ENCODE data around the gene FRAT2. TPM values are rescaled to one million over a fixed set of nuclear protein-coding genes. Genes with fewer than 3 reads are reported as not detected.
"Not testable (repeated sequence)": the region's sequence is repeated elsewhere in the genome, so short reads cannot be mapped to it uniquely, and the experiment has no call there.

Gene FRAT2
- total RNA-seq, 1 experiment from 2014 or later, result 8.3 TPM

DNA sequence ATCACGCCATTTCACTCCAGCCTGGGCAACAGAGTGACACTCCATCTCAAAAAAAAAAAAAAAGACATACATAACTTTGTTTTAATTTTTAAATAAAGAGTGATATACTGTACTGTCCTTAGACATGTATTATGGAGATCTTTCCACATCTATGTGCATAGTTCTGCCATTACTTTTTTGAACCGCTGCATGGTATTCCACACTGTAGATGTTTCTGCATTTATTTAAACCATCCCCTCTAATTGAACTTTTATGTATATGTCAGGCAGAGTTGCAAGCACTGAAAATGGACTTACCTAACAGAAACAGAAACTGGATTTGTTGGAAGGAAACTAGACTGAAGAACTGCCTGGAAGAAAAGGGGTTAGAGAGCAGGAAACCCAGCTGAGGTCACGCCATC is 33.5 kb downstream of the FRAT2 start:
- Histone ChIP-seq H3K4me3 (ENCODE audit: low read length) (no peak overlapping the region), H3K4me1 (ENCODE audit: low read length) (no peaks in the 10 kb centered on the region), H3K79me2 (ENCODE audit: low read length) (no peaks in the 10 kb centered on the region), H3K9me3 (ENCODE audit: low read length) (no peaks in the 10 kb centered on the region), H3K4me2 (ENCODE audit: low read depth, low read length, poor library complexity, severe bottlenecking) (no peak overlapping the region), H3K9me2 (replicated peaks; ENCODE audit: insufficient read depth, low read length) (no peaks in the 10 kb centered on the region), H3K27ac (ENCODE audit: low read length) (no peak overlapping the region), H3K36me3 (ENCODE audit: insufficient read depth, low read length) (no peaks in the 10 kb centered on the region), H3K27me3 (ENCODE audit: low read length) (no peaks in the 10 kb centered on the region), H4K20me1 (ENCODE audit: insufficient read depth, low read depth, low read length) (no peaks in the 10 kb centered on the region), H2AFZ (ENCODE audit: low read length) (no peak overlapping the region), H3K9ac (ENCODE audit: low read length) (no peak overlapping the region)
- no peak for DNase-seq

DNA sequence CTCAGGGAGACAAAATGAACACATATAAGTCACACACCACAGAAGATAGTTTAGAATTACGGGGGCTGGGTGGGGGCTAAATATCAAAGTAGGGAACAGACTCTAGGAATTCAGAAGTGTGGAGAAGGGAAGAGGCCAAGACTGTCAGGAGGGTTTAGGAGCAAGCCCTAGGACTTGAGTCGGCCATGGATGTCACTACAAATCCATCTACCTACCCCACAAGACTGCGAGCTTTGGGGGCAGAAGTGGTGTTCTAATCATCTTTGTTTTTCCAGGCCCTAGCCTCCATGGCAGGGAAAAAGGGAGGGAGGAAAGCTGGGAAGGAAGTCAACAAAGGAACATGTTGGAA is 36.3 kb downstream of the FRAT2 start:
- Histone ChIP-seq H3K27ac (ENCODE audit: low read length) (no peak overlapping the region), H3K9me3 (ENCODE audit: low read length) (no peaks in the 10 kb centered on the region), H3K4me1 (ENCODE audit: low read length) (no peaks in the 10 kb centered on the region), H3K79me2 (ENCODE audit: low read length) (no peaks in the 10 kb centered on the region), H3K4me3 (ENCODE audit: low read length) (no peak overlapping the region), H3K4me2 (ENCODE audit: low read depth, low read length, poor library complexity, severe bottlenecking) (no peak overlapping the region), H3K27me3 (ENCODE audit: low read length) (no peaks in the 10 kb centered on the region), H3K9ac (ENCODE audit: low read length) (no peak overlapping the region), H2AFZ (ENCODE audit: low read length) (no peak overlapping the region), H4K20me1 (ENCODE audit: insufficient read depth, low read depth, low read length) (no peaks in the 10 kb centered on the region), H3K36me3 (ENCODE audit: insufficient read depth, low read length) (no peaks in the 10 kb centered on the region), H3K9me2 (replicated peaks; ENCODE audit: insufficient read depth, low read length) (no peaks in the 10 kb centered on the region)
- DNase-seq, result no peak

- Histone ChIP-seq H3K27ac (ENCODE audit: low read length) (no peak overlapping the region), H2AFZ (ENCODE audit: low read length) (no peak overlapping the region), H3K9ac (ENCODE audit: low read length) (no peak overlapping the region)
Observed at GRCh38 chr10:97297556-97298222, 36.8 kb downstream of the FRAT2 start.

DNA sequence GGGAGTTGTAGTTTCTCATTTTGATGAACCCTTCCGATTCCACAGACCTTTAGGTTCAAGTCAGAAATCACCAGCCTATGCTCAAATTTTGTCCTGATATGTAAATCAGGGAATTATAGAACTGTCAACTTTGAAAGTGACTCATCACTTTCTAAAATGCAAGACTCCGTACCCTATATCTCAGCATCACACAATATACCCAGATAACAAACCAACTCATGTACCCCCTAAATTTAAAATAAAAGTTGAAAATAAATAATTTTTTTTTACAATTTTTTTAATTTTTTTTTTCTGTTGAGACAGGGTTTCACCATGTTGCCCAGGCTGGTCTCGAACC is 41.7 kb downstream of the FRAT2 start:
- peak overlapping the region; percentile 35 for H3K4me2 ChIP-seq (ENCODE audit: low read depth, low read length, poor library complexity, severe bottlenecking)
- no peaks in the 10 kb centered on the region for H3K36me3 ChIP-seq (ENCODE audit: insufficient read depth, low read length)
- no peaks in the 10 kb centered on the region for H3K9me3 ChIP-seq (ENCODE audit: low read length)
- H3K4me1 ChIP-seq (ENCODE audit: low read length), result peaks cover 6% of the 10 kb centered on the region; the same call in 1 of the 2 replicates
- no peak overlapping the region for H3K27ac ChIP-seq (ENCODE audit: low read length)
- no peak overlapping the region for H3K9ac ChIP-seq (ENCODE audit: low read length)
- DNase-seq, result no peak
- peaks cover 14% of the 10 kb centered on the region for H3K79me2 ChIP-seq (ENCODE audit: low read length)
- H4K20me1 ChIP-seq (ENCODE audit: insufficient read depth, low read depth, low read length), result no peaks in the 10 kb centered on the region
- no peaks in the 10 kb centered on the region for H3K9me2 ChIP-seq (replicated peaks; ENCODE audit: insufficient read depth, low read length)
- H3K4me3 ChIP-seq (ENCODE audit: low read length), result peak overlapping the region; percentile 84; the same call in 1 of the 2 replicates
- H3K27me3 ChIP-seq (ENCODE audit: low read length), result no peaks in the 10 kb centered on the region
- no peak overlapping the region for H2AFZ ChIP-seq (ENCODE audit: low read length)

More at GRCh38 chr10:97297556-97298222, 36.8 kb downstream of the FRAT2 start:
- H3K4me2 ChIP-seq (ENCODE audit: low read depth, low read length, poor library complexity, severe bottlenecking), result no peak overlapping the region
- H3K9me3 ChIP-seq (ENCODE audit: low read length), result no peaks in the 10 kb centered on the region
- no peaks in the 10 kb centered on the region for H3K4me1 ChIP-seq (ENCODE audit: low read length)
- H3K4me3 ChIP-seq (ENCODE audit: low read length), result no peak overlapping the region
- DNase-seq, result no peak
- no peaks in the 10 kb centered on the region for H3K36me3 ChIP-seq (ENCODE audit: insufficient read depth, low read length)
- H4K20me1 ChIP-seq (ENCODE audit: insufficient read depth, low read depth, low read length), result no peaks in the 10 kb centered on the region
- H3K79me2 ChIP-seq (ENCODE audit: low read length), result no peaks in the 10 kb centered on the region
- no peaks in the 10 kb centered on the region for H3K9me2 ChIP-seq (replicated peaks; ENCODE audit: insufficient read depth, low read length)
- H3K27me3 ChIP-seq (ENCODE audit: low read length), result no peaks in the 10 kb centered on the region

- H4K20me1 ChIP-seq (ENCODE audit: insufficient read depth, low read depth, low read length), result no peaks in the 10 kb centered on the region
- no peaks in the 10 kb centered on the region for H3K9me2 ChIP-seq (replicated peaks; ENCODE audit: insufficient read depth, low read length)
- H2AFZ ChIP-seq (ENCODE audit: low read length), result peak within 1 kb of the TSS; percentile 53; the same call in 1 of the 2 replicates
- H3K79me2 ChIP-seq (ENCODE audit: low read length), result peaks cover 16% of the 10 kb centered on the region
- H3K36me3 ChIP-seq (ENCODE audit: insufficient read depth, low read length), result no peaks in the 10 kb centered on the region
- H3K4me2 ChIP-seq (ENCODE audit: low read depth, low read length, poor library complexity, severe bottlenecking), result peak within 1 kb of the TSS; percentile 79
- H3K27me3 ChIP-seq (ENCODE audit: low read length), result no peaks in the 10 kb centered on the region
- H3K9me3 ChIP-seq (ENCODE audit: low read length), result no peaks in the 10 kb centered on the region
- peak within 1 kb of the TSS; percentile 84 for H3K27ac ChIP-seq (ENCODE audit: low read length)
- peak within 1 kb of the TSS; percentile 84 for H3K4me3 ChIP-seq (ENCODE audit: low read length)
- peak within 1 kb of the TSS; percentile 96 for H3K9ac ChIP-seq (ENCODE audit: low read length)
- H3K4me1 ChIP-seq (ENCODE audit: low read length), result peaks cover 6% of the 10 kb centered on the region; the same call in 1 of the 2 replicates
- DNase-seq, result peak; percentile 96
Observed at GRCh38 chr10:97292097-97292861, 42.2 kb downstream of the FRAT2 start, which contains the start of gene ARHGAP19. ARHGAP19 (minus strand) TSS chr10:97292637; CDS start chr10:97292627, 10 bp downstream.

DNA sequence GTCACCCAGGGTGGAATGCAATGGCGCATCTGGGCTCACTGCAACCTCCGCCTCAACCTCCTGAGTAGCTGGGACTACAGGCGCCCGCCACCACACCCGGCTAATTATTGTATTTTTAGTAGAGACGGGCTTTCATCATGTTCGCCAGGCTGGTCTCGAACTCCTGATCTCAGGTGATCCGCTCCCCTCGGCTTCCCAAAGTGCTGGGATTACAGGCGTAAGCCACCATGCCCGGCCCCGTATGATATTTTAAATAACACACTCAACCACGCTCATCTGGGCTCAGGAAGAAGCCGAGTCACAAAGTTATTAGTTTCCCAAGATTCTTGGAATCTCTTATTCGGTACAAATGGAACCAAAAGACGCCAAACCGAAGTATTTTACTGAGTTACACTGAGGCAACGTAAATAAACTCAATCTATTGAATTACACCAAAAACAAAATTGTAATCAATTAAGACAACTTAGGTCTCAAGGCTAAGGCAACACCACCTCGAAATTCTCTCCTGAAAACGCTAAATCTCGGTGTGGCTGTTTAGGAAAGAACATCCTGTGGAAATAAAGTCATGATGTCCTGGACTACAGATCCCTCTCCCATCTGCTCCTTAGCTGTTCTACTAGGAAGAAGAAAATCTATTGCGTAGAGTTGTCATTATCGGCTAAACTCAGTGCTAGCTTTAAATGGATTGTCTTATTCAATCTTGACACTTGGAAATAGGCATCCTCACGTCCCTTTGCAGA is 43.0 kb downstream of the FRAT2 start:
- Histone ChIP-seq H3K36me3 (ENCODE audit: insufficient read depth, low read length) (no peaks in the 10 kb centered on the region), H3K4me2 (ENCODE audit: low read depth, low read length, poor library complexity, severe bottlenecking) (peak overlapping the region; percentile 79), H3K79me2 (ENCODE audit: low read length) (peaks cover 16% of the 10 kb centered on the region), H3K27ac (ENCODE audit: low read length) (peak overlapping the region; percentile 84), H4K20me1 (ENCODE audit: insufficient read depth, low read depth, low read length) (no peaks in the 10 kb centered on the region), H3K27me3 (ENCODE audit: low read length) (no peaks in the 10 kb centered on the region), H3K4me1 (ENCODE audit: low read length) (peaks cover 6% of the 10 kb centered on the region; the same call in 1 of the 2 replicates), H3K9me3 (ENCODE audit: low read length) (no peaks in the 10 kb centered on the region), H3K9ac (ENCODE audit: low read length) (peak overlapping the region; percentile 96), H3K4me3 (ENCODE audit: low read length) (peak overlapping the region; percentile 84), H3K9me2 (replicated peaks; ENCODE audit: insufficient read depth, low read length) (no peaks in the 10 kb centered on the region), H2AFZ (ENCODE audit: low read length) (peak overlapping the region; percentile 53; the same call in 1 of the 2 replicates)
- peak; percentile 39 for DNase-seq

DNA sequence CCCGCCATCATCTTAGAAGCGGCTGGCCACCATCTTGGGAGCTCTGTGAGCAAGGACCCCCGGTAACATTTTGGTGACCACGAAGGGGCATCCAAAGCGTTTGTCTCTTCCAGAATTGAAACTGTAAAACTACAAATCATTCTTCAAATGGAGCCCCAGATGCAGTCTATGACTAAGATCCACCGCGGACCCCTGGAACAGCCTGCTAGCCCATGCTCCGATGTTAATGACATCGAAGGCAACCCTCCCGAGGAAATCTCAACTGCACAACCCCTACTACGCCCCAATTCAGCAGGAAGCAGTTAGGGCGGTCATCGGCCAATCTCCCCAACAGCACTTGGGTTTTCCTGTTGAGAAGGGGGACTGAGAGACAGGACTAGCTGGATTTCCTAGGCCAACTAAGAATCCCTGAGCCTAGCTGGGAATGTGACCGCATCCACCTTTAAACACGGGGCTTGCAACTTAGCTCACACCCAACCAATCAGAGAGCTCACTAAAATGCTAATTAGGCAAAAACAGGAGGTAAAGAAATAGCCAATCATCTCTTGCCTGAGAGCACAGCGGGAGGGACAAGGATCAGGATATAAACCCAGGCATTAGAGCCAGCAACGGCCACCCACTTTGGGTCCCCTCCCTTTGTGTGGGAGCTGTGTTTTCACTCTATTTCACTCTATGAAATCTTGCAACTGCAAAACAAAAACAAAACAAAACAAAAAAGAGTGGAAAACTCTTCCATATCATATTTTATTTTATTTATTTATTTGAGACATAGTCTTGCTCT is 43.8 kb downstream of the FRAT2 start:
- H4K20me1 ChIP-seq (ENCODE audit: insufficient read depth, low read depth, low read length); H3K4me1 ChIP-seq (ENCODE audit: low read length); H3K9me3 ChIP-seq (ENCODE audit: low read length); H3K27ac ChIP-seq (ENCODE audit: low read length); H3K9me2 ChIP-seq (replicated peaks; ENCODE audit: insufficient read depth, low read length); DNase-seq; H3K27me3 ChIP-seq (ENCODE audit: low read length); H2AFZ ChIP-seq (ENCODE audit: low read length); H3K36me3 ChIP-seq (ENCODE audit: insufficient read depth, low read length): not testable (repeated sequence)
- peak overlapping the region; percentile 84 for H3K4me3 ChIP-seq (ENCODE audit: low read length)
- peak overlapping the region; percentile 79 for H3K4me2 ChIP-seq (ENCODE audit: low read depth, low read length, poor library complexity, severe bottlenecking)
- H3K9ac ChIP-seq (ENCODE audit: low read length), result peak overlapping the region; percentile 96; the same call in 1 of the 2 replicates
- H3K79me2 ChIP-seq (ENCODE audit: low read length), result peaks cover 20% of the 10 kb centered on the region
